Hematopoietic multipotent progenitor cell treated with erythropoietin and hydrocortisone succinate and interleukin-3 and kit ligand, for 6 days (in vitro differentiated cells): ENCODE measurements around the gene GAS6.
"Not testable (repeated sequence)": the region's sequence is repeated elsewhere in the genome, so short reads cannot be mapped to it uniquely, and the experiment has no call there.

ENCODE experiments used
- DNase-seq: peaks from one replicate; pipeline ENCODE4 v3.0.0-alpha.2; 2015

The GAS6 gene

GRCh38 chr13:113886561-113887112 is 22.8 kb upstream of the GAS6 start:
- no peak for DNase-seq

GRCh38 chr13:113884821-113885220 is 20.9 kb upstream of the GAS6 start:
- DNase-seq: no peak

- no peak for DNase-seq
Measured at GRCh38 chr13:113883921-113884804, 20.3 kb upstream of the GAS6 start.

- DNase-seq: no peak
Measured at GRCh38 chr13:113883314-113883811, 19.5 kb upstream of the GAS6 start.

- no peak for DNase-seq
Measured at GRCh38 chr13:113882716-113883115, 18.8 kb upstream of the GAS6 start.

- DNase-seq: no peak
Measured at GRCh38 chr13:113882267-113882630, 18.4 kb upstream of the GAS6 start.

- DNase-seq: no peak
Measured at GRCh38 chr13:113881614-113882266, 17.9 kb upstream of the GAS6 start.

GRCh38 chr13:113880651-113881611 is 17.1 kb upstream of the GAS6 start:
- no peak for DNase-seq

- no peak for DNase-seq
Measured at GRCh38 chr13:113879494-113880360, 15.9 kb upstream of the GAS6 start.

- no peak for DNase-seq
Measured at GRCh38 chr13:113879017-113879416, 15.1 kb upstream of the GAS6 start.

- DNase-seq: no peak
Measured at GRCh38 chr13:113877149-113877990, 13.5 kb upstream of the GAS6 start.

GRCh38 chr13:113876346-113877148 is 12.7 kb upstream of the GAS6 start:
- DNase-seq: no peak

- DNase-seq: no peak
Measured at GRCh38 chr13:113875837-113876281, 12.0 kb upstream of the GAS6 start.

- no peak for DNase-seq
Measured at GRCh38 chr13:113875429-113875815, 11.5 kb upstream of the GAS6 start.

GRCh38 chr13:113874579-113875428 is 10.9 kb upstream of the GAS6 start:
- no peak for DNase-seq

GRCh38 chr13:113874177-113874576 is 10.3 kb upstream of the GAS6 start:
- DNase-seq: no peak

- DNase-seq: no peak
Measured at GRCh38 chr13:113869263-113869662, 5.4 kb upstream of the GAS6 start.

- DNase-seq: not testable (repeated sequence)
Measured at GRCh38 chr13:113867913-113868312, 4.0 kb upstream of the GAS6 start.

GRCh38 chr13:113865427-113865826 is 1.6 kb upstream of the GAS6 start:
- DNase-seq: no peak
